HEK293T (cell line): Measurements from ENCODE around the gene CNFN.

Source experiments
- FOXM1 ChIP-seq: fragments of 450-650 bp; IDR thresholded peaks from 2 replicates; pipeline ENCODE4 v1.6.1; 2017; ENCODE audit warnings: mild to moderate bottlenecking, borderline replicate concordance
- TARDBP ChIP-seq: fragments of 450-650 bp; IDR thresholded peaks from 2 replicates; pipeline ENCODE4 v1.6.1; 2016

DNA sequence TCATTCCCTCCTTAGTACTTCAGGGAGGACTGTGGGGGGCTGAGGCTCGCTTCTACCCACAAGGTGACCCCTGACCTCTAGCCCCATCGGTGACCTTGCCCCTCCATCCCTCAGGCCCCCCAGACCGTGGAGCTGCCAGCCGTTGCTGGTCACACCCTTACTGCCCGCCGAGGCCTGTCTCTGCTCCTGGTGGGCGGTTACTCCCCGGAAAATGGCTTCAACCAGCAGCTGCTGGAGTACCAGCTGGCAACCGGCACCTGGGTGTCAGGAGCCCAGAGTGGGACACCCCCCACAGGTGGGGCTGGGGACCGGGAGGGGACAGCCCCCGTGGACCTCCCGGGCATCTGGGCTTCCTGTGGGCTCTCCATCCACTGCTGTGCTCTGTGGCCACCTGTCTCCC lies 32.8 kb downstream of the CNFN start:
- TF ChIP-seq TARDBP, result no peak
- no peak for TF ChIP-seq FOXM1
